ENCODE measurements around the gene ANKHD1.

Gene ANKHD1, protein sequence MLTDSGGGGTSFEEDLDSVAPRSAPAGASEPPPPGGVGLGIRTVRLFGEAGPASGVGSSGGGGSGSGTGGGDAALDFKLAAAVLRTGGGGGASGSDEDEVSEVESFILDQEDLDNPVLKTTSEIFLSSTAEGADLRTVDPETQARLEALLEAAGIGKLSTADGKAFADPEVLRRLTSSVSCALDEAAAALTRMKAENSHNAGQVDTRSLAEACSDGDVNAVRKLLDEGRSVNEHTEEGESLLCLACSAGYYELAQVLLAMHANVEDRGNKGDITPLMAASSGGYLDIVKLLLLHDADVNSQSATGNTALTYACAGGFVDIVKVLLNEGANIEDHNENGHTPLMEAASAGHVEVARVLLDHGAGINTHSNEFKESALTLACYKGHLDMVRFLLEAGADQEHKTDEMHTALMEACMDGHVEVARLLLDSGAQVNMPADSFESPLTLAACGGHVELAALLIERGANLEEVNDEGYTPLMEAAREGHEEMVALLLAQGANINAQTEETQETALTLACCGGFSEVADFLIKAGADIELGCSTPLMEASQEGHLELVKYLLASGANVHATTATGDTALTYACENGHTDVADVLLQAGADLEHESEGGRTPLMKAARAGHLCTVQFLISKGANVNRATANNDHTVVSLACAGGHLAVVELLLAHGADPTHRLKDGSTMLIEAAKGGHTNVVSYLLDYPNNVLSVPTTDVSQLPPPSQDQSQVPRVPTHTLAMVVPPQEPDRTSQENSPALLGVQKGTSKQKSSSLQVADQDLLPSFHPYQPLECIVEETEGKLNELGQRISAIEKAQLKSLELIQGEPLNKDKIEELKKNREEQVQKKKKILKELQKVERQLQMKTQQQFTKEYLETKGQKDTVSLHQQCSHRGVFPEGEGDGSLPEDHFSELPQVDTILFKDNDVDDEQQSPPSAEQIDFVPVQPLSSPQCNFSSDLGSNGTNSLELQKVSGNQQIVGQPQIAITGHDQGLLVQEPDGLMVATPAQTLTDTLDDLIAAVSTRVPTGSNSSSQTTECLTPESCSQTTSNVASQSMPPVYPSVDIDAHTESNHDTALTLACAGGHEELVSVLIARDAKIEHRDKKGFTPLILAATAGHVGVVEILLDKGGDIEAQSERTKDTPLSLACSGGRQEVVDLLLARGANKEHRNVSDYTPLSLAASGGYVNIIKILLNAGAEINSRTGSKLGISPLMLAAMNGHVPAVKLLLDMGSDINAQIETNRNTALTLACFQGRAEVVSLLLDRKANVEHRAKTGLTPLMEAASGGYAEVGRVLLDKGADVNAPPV (N-terminal part only)

DNA sequence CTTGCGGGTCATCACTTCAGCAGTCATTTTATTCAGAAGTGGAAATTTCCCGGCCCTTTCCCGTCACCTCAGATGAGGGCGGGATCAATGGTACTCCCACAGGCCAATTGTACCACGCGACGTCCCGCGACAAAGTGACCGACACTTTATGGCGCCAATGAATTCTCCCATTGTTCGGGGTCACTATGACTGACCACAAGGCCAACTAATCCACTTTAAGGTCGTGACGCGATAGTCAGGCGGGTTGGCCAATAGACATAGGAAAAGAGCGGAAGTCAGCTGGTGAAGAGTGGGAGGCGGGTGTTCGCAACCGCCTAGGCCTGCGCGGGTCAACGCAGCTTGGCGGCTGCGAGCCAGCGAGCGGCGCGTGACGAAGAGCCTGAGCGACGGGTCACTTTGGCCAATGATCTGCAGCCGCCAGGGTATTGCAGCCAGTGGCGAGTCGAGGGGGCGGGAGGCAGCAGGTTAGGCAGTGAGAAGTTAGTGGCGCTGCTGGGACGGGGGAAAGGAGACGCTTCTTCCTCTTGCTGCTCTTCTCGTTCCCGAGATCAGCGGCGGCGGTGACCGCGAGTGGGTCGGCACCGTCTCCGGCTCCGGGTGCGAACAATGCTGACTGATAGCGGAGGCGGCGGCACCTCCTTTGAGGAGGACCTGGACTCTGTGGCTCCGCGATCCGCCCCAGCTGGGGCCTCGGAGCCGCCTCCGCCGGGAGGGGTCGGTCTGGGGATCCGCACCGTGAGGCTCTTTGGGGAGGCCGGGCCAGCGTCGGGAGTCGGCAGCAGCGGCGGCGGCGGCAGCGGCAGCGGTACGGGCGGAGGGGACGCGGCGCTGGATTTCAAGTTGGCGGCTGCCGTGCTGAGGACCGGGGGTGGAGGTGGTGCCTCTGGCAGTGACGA, at the start of gene ANKHD1:
ANKHD1 (plus strand) TSS at position 472 of the 896 bp plus-strand sequence; CDS start at position 607, 135 bp downstream.
- DNase-seq (ENCODE audit: low spot score): peak; percentile 99

DNA sequence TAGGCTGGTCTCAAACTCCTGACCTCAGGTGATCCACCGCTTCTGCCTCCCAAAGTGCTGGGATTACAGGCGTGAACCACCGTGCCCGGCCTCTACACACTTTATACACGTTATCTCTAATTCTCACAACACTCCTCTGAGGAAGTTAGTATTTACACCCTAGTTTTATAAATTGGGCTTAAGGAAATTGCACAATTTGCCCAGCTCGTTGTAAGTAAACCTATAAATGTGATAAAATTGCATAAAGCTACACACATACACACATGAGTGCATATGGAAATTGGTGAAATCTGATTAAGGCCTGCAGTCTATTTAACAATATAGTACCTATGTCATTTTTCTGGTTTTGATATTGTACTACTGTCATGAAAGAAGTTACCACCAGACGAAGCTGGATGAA, 46.1 kb upstream of the ANKHD1 start:
- no peak for DNase-seq (ENCODE audit: low spot score)

DNA sequence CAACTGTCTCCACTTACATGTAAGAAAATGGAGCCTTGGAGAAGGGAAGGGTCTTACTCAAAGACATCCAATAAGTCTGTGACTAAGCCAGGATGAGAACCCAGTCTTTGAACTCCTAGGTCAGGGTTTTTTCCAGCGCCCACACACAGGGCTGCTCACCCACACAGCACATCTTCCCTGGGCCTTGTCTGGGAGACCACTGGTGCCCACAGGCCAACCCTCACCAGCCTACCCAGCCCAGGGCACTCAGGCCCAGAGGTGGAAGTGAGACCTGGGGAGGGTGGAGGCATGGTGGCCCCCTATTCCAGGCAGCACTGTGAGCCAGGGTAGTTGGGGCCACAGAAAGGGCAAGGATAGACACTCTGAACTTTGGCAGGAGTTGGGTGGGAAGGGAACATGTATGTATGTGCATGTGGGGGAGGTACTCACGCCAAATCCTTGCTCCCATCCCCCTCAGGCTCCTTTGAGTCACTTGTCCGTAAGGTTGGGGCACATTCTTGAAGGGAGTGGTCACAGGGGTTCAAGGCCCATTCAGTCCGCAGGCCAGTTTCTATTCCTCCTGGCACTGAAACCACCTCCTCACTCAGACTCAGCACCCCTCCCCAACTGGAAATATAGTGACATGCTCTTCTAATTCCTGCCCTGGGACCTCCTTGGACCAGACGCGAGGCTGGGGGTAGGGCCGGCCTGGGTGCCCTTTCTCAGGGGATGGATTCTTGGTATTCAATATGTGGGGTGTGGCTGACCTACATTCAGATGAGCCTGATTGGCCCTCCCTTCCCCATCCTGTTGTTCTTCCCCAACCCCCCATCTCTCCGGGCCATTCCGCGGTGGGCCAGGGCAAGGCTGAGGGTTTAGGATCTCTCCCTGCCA, 44.5 kb upstream of the ANKHD1 start:
- DNase-seq (ENCODE audit: low spot score): no peak

DNA sequence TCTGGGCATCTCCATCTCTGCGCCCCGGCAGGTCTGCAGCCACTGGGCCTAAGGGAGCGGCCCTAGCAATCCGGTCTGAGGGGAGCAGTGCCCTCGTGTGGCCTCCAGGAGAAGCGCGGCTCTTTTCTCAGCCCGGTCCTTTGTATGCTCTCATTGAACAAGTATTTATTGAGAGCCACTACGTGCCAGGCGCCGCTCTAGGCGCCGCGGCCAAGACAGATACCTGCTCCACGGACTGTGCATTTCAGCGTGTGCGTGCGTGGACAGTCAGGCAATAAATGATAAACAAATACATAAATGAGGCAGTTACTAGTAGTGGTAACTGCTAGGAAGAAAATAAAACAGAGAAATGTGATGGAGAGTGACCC, 43.9 kb upstream of the ANKHD1 start:
- peak; percentile 94 for DNase-seq (ENCODE audit: low spot score)

DNA sequence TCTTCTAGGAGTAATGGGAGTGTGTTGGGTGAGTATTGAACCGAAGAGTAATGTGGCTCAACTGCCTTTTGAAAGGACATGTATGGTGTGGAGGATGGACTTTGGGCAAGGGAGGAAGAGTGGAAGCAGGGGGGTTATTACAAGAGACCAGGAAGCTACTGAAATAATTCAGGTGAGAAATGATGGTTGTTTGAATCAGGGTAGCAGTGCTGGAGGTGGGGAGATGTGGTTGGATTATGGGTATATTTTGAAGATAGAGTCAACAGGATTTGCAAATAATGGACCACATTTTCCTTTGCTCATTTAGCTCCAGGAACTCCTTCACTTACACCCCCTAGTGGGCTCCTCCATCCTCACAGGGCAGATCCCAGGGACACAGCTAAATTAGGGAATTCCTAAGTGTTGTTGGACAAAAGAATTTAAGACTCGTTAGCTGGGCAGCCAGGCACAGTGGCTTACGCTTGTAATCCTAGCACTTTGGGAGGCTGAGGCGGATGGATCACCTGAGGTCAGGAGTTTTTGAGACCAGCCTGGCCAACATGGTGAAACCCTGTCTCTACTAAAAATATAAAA, 42.8 kb upstream of the ANKHD1 start:
- DNase-seq (ENCODE audit: low spot score): no peak

DNA sequence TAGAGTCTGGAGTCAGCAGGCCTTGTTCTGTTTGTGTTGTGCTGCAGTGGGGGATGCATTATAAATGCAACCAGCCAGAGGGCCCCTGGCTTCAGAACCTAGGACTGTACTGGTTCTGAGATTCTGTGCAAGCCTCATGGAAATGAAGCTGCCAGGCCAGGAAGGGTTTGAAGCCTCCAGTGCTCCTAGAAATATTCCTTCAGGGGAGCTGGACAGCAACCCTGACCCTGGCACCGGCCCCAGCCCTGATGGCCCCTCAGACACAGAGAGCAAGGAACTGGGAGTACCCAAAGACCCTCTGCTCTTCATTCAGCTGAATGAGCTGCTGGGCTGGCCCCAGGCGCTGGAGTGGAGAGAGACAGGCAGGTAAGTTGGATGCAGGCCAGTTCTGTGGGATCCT, 41.5 kb upstream of the ANKHD1 start, which contains the start of gene SLC4A9:
SLC4A9 (plus strand) TSS at position 94 of the 400 bp plus-strand sequence; CDS start at position 137, 43 bp downstream.
- no peak for DNase-seq (ENCODE audit: low spot score)

DNA sequence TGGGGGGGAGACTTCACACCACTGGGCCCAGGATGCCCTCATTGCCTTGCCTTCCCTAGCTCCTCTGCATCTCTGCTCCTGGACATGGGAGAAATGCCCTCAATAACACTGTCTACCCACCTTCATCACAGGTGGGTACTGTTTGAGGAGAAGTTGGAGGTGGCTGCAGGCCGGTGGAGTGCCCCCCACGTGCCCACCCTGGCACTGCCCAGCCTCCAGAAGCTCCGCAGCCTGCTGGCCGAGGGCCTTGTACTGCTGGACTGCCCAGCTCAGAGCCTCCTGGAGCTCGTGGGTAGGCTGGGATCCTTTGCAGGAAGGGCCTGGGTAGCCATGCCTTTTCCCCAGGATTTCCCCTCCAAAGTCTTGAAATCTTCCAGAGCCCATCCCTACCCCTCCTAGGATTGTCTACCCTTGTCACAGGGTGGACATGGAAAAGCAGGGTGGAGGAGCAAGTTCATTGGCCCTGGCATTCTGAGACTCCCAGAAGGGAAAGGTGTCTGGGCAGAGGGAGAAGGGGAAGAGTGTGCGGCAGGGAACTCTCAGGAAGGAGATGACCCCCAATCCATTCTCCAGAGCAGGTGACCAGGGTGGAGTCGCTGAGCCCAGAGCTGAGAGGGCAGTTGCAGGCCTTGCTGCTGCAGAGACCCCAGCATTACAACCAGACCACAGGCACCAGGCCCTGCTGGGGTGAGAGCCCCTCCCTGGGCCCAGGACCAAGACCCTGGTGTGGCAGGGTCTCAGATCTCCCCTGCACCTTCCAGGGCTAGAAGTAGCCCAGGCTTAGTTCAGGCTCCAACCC, 40.8 kb upstream of the ANKHD1 start:
- no peak for DNase-seq (ENCODE audit: low spot score)

DNA sequence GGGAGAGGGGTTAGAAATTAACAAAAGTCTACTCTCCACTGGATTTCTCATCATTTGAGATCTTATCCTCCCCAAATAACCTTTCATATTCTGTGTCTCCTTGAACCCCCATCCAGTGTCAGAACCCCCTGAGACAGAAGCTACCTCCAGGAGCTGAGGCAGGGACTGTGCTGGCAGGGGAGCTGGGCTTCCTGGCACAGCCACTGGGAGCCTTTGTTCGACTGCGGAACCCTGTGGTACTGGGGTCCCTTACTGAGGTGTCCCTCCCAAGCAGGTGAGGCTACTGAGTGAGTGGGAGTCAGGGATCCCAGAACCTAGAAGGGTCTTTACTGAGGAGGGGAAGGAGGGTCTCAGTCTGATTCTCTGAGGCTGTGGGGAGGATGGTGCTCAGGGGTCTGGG, 39.7 kb upstream of the ANKHD1 start:
- no peak for DNase-seq (ENCODE audit: low spot score)

DNA sequence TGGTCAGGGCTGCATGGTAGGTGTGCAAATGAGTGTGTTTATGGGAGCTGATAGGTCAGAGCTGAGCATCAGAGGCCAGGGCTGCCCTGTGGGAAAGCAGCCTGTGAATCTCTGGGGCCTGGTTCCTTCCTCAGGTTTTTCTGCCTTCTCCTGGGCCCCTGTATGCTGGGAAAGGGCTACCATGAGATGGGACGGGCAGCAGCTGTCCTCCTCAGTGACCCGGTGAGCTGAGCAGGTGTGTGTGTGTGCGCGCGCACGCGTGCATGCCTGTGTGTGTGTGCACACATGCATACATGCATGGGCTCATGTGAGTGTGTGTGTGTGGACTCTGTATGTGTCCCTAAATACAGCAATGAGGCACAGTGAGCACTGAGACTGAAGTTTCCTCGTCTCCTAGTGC, 39.3 kb upstream of the ANKHD1 start:
- no peak for DNase-seq (ENCODE audit: low spot score)

DNA sequence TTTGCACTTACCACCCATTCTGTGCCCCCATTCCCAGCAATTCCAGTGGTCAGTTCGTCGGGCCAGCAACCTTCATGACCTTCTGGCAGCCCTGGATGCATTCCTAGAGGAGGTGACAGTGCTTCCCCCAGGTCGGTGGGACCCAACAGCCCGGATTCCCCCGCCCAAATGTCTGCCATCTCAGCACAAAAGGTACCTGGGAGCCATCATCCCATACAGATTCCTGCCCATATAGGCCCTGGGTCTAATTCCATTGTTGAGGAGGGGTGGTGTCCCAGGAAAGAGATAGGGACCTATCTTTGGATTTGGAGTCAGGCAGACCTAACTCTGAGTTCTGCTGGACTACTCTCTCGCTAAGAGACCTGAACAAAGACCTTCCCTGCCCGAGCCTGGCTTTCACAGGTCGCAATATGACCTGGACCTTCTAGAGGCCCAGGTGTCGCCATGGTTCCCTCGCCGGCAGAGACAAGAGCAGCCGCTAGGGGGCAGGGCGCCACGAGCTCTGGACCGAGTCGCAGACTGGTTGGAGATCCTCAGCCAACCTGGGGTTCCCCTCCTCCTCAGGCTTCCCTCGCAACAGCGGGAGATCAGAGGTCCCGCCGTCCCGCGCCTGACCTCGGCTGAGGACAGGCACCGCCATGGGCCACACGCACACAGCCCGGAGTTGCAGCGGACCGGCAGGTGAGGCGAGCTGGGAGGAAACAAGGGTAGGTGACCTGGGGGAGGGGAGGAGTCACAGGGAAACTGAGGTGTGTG, 38.6 kb upstream of the ANKHD1 start:
- no peak for DNase-seq (ENCODE audit: low spot score)

DNA sequence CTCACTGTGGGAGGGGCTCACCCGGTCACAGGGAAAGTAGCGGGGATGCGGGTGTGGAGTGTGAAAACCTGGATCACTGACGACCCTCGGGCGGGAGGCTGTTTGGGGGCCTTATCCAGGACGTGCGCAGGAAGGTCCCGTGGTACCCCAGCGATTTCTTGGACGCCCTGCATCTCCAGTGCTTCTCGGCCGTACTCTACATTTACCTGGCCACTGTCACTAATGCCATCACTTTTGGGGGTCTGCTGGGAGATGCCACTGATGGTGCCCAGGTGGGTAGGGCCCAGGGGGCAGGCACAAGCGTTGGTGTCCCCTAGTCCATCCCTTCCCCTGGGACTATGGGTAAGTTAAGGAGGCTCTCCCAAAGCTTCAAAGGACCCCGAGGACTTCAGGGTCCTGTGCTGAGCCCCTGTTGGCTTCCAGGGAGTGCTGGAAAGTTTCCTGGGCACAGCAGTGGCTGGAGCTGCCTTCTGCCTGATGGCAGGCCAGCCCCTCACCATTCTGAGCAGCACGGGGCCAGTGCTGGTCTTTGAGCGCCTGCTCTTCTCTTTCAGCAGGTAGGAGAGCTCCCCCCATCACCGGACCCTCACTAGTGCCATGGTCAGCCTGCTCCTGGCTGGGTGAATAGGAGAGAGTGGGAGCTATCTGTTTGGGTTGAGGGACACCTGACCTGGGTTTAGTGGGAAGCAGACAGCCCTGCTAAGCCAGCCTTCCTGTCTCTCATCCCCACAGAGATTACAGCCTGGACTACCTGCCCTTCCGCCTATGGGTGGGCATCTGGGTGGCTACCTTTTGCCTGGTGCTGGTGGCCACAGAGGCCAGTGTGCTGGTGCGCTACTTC, 37.8 kb upstream of the ANKHD1 start:
- no peak for DNase-seq (ENCODE audit: low spot score)

DNA sequence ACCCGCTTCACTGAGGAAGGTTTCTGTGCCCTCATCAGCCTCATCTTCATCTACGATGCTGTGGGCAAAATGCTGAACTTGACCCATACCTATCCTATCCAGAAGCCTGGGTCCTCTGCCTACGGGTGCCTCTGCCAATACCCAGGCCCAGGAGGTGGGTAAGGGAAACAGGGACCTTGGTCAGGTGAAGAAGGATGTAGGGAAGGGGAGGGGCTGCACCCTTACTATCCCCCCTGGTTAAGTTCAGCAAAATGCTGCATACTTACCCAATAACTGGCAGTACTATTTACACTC, 37.2 kb upstream of the ANKHD1 start:
- DNase-seq (ENCODE audit: low spot score): no peak

DNA sequence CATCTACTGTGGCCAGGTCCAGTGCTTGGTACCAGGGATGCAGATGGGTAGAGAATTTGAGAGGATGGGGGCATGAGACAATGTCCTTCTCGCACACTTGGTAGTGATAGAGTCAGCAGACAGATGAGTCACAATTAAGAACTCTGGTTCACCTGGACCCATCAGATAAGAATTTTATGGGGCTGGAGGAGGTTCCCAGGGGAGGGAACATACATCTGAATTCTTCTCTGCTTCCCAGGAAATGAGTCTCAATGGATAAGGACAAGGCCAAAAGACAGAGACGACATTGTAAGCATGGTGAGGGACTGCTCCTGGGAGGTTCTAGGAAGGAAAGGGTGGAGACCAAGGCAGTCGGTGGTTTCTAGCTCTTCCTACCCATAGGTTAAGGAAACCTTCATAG, 36.4 kb upstream of the ANKHD1 start:
- DNase-seq (ENCODE audit: low spot score): no peak

DNA sequence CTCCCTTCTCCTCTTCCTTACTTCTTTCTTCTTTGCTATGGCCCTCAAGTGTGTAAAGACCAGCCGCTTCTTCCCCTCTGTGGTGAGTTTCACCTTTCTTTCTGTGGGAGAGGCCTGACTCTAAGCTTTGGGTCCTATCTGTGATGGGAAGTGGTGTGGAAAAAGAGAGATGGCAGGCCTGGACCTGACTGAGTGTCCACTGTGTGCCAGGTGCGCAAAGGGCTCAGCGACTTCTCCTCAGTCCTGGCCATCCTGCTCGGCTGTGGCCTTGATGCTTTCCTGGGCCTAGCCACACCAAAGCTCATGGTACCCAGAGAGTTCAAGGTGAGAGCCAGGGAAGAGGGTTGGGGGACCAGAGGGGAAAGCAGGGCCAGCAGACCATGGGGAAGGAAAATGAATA, 35.7 kb upstream of the ANKHD1 start:
- DNase-seq (ENCODE audit: low spot score): no peak

DNA sequence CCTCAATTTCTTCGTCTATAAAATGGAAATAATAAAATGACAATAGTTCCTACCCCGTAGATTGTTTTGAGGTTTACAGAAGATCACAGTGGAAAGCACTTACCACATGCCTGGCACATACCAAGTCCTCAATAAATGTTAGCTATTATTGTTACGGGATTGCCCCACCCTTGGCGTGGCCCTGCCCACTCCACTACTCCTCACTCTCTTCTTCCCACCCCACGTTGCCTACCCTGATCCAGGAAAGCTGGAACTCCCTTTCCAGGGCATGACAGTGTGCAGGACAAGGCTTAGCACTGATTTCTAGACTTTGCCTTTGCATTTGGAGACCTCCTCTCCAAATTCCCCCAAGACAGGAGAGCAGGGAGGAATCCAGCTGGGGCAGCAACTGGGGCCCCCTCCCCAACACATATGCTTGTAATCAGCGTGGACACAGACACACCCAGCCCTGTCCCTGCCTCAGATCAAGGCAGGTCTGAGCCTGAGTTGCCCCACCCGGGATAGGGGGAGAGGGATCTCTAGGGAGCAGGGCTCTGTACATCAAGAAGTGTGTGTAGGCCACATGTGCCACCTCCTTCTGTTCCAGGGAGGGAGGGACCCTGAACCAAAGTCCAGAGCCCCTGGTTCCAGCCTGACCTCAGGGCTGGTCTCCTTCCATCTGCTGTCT, 34.9 kb upstream of the ANKHD1 start:
- DNase-seq (ENCODE audit: low spot score): no peak

DNA sequence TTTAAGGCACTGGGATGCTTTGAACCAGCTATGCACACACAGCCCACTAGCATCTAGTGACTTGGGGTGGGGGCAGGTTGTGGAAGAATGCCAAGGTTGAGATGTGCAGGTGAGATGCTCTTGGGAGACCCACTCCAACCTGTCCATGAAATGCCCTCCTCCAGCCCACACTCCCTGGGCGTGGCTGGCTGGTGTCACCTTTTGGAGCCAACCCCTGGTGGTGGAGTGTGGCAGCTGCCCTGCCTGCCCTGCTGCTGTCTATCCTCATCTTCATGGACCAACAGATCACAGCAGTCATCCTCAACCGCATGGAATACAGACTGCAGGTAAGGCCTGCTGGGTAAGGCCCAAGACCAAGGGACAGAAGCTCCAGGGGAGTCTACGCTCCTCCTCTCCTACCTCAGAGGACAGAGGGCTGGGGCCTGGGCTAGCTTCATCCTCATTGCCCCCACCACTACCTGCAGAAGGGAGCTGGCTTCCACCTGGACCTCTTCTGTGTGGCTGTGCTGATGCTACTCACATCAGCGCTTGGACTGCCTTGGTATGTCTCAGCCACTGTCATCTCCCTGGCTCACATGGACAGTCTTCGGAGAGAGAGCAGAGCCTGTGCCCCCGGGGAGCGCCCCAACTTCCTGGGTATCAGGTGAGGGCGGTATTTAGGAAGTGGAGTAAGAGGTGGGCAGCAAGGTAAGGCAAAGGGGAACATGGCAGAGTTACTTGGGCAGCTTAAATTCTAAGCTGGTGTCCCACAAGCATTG, 34.2 kb upstream of the ANKHD1 start:
- no peak for DNase-seq (ENCODE audit: low spot score)
